ENCODE data around the gene ADORA1. TPM values are rescaled to one million over a fixed set of nuclear protein-coding genes. Genes with fewer than 3 reads are reported as not detected.

ADORA1 gene
- total RNA-seq, 4 donors from 2014 or later, result 1.3 to 5.6 TPM; not detected in 2

- H3K27me3 ChIP-seq, result no peaks in the 10 kb centered on the region
- no peak overlapping the region for H3K27ac ChIP-seq
- H3K36me3 ChIP-seq, result no peaks in the 10 kb centered on the region
- 90% methylated on average over 7 of the region's 7 CpGs; no CpG with 5 or more reads in 1 of the 2 donors for WGBS, 2 donors (ENCODE audit: low coverage in 1 of 2)
- H3K4me3 ChIP-seq, result no peak overlapping the region
- TF ChIP-seq CTCF (IDR thresholded peaks at IDR 0.05) (no peak), POLR2AphosphoS5 (IDR thresholded peaks at IDR 0.05) (no peak), POLR2A (IDR thresholded peaks at IDR 0.05) (no peak), EP300 (IDR thresholded peaks at IDR 0.05; ENCODE audit: low read depth) (no peak)
- no peaks in the 10 kb centered on the region for H3K9me3 ChIP-seq
- intact Hi-C loops (cut with DNase I; ENCODE audit: low total_unique reads), result no loop called here
- in situ Hi-C loops (cut with MboI; ENCODE audit: low pct_ligation_motif_present in 1 of 4, low pct_unique_long_range_greater_than_20kb in 1 of 4, low sequenced_read_pairs in 3 of 4), result no loop called here
- peaks cover 0 to 10% (median 0%) of the 10 kb centered on the region in 4 donors for H3K4me1 ChIP-seq
- DNase-seq, result no peak
These were observed 54.9 kb downstream of the ADORA1 start for GRCh38 chr1:203182387-203182953.

GRCh38 chr1:203183828-203184227 is 56.3 kb downstream of the ADORA1 start:
- WGBS, 2 donors (ENCODE audit: low coverage in 1 of 2), result 90% methylated on average over 2 of the region's 2 CpGs; no CpG with 5 or more reads in 1 of the 2 donors
- intact Hi-C loops (cut with DNase I; ENCODE audit: low total_unique reads), result no loop called here
- TF ChIP-seq CTCF (IDR thresholded peaks at IDR 0.05) (no peak), EP300 (IDR thresholded peaks at IDR 0.05; ENCODE audit: low read depth) (no peak), POLR2AphosphoS5 (IDR thresholded peaks at IDR 0.05) (no peak), POLR2A (IDR thresholded peaks at IDR 0.05) (no peak)

GRCh38 chr1:203184467-203184866 is 56.9 kb downstream of the ADORA1 start:
- in situ Hi-C loops (cut with MboI; ENCODE audit: low pct_ligation_motif_present in 1 of 4, low pct_unique_long_range_greater_than_20kb in 1 of 4, low sequenced_read_pairs in 3 of 4), result no loop called here
- DNase-seq, result no peak
- Histone ChIP-seq H3K36me3 (no peaks in the 10 kb centered on the region), H3K4me3 (no peak overlapping the region), H3K27me3 (no peaks in the 10 kb centered on the region), H3K9me3 (no peaks in the 10 kb centered on the region), H3K4me1 (peaks cover 0 to 10% (median 0%) of the 10 kb centered on the region in 4 donors), H3K27ac (no peak overlapping the region)
- TF ChIP-seq POLR2A (IDR thresholded peaks at IDR 0.05) (no peak), CTCF (IDR thresholded peaks at IDR 0.05) (no peak), POLR2AphosphoS5 (IDR thresholded peaks at IDR 0.05) (no peak), EP300 (IDR thresholded peaks at IDR 0.05; ENCODE audit: low read depth) (no peak)
- intact Hi-C loops (cut with DNase I; ENCODE audit: low total_unique reads), result no loop called here
- WGBS, 2 donors (ENCODE audit: low coverage in 1 of 2), result 69% methylated on average over 4 of the region's 4 CpGs; no CpG with 5 or more reads in 1 of the 2 donors

More at GRCh38 chr1:203183828-203184227, 56.3 kb downstream of the ADORA1 start:
- Histone ChIP-seq H3K4me3 (no peak overlapping the region), H3K27me3 (no peaks in the 10 kb centered on the region), H3K27ac (no peak overlapping the region), H3K4me1 (peaks cover 0 to 10% (median 0%) of the 10 kb centered on the region in 4 donors), H3K36me3 (no peaks in the 10 kb centered on the region), H3K9me3 (no peaks in the 10 kb centered on the region)
- DNase-seq, result no peak
- in situ Hi-C loops (cut with MboI; ENCODE audit: low pct_ligation_motif_present in 1 of 4, low pct_unique_long_range_greater_than_20kb in 1 of 4, low sequenced_read_pairs in 3 of 4), result no loop called here

- no peaks in the 10 kb centered on the region for H3K27me3 ChIP-seq
- DNase-seq, result peak; percentile 3
- in situ Hi-C loops (cut with MboI; ENCODE audit: low pct_ligation_motif_present in 1 of 4, low pct_unique_long_range_greater_than_20kb in 1 of 4, low sequenced_read_pairs in 3 of 4), result no loop called here
- 89 to 100% methylated on average over 1 to 10 of the region's 10 CpGs for WGBS, 2 donors (ENCODE audit: low coverage in 1 of 2)
- no peak for TF ChIP-seq POLR2AphosphoS5 (IDR thresholded peaks at IDR 0.05)
- TF ChIP-seq EP300 (IDR thresholded peaks at IDR 0.05; ENCODE audit: low read depth), result no peak
- H3K4me3 ChIP-seq, result no peak overlapping the region
- H3K27ac ChIP-seq, result no peak overlapping the region
- H3K36me3 ChIP-seq, result no peaks in the 10 kb centered on the region
- H3K9me3 ChIP-seq, result no peaks in the 10 kb centered on the region
- intact Hi-C loops (cut with DNase I; ENCODE audit: low total_unique reads), result no loop called here
- H3K4me1 ChIP-seq, result peaks cover 0 to 10% (median 0%) of the 10 kb centered on the region in 4 donors
These were observed 57.5 kb downstream of the ADORA1 start for GRCh38 chr1:203185061-203185461.

Data from transverse colon (tissue), 4 donors.